SK-N-SH (cell line): ENCODE measurements around the gene ALS2CL.

Source experiments
- EP300 ChIP-seq, 2 experiments: IDR thresholded peaks; 2 replicates each; pipeline versions ENCODE4 v1.4.0 to v1.6.1; 2012; ENCODE audit warnings: borderline replicate concordance in 1 of 2, low read depth in 1 of 2, low read length in 1 of 2
- NRF1 ChIP-seq: IDR thresholded peaks from 2 replicates; pipeline ENCODE4 v1.6.1; 2012; ENCODE audit warnings: low read depth, mild to moderate bottlenecking, low read length
- TEAD4 ChIP-seq: IDR thresholded peaks from 2 replicates; pipeline ENCODE4 v1.4.0; 2012; ENCODE audit warnings: mild to moderate bottlenecking, borderline replicate concordance; ENCODE audit not compliant: insufficient read depth
- USF2 ChIP-seq: fragments of 150-350 bp; IDR thresholded peaks from 2 replicates; pipeline ENCODE4 v1.6.1; 2017; ENCODE audit warnings: antibody characterized with exemption, low read length, low read depth, borderline replicate concordance

- TF ChIP-seq TEAD4 (no peak), USF2 (no peak), NRF1 (no peak), EP300 (IDR thresholded peaks at IDR 0.05; ENCODE audit: borderline replicate concordance in 1 of 2, low read depth in 1 of 2, low read length in 1 of 2) (no peak)
These were observed 49.8 kb downstream of the ALS2CL start for GRCh38 chr3:46643701-46644100.
